DND-41 (cell line): ENCODE results near the gene TBRG1.

Source experiments
- ATAC-seq: fragments of 200-7000 bp; cut with Tn5 transposase; 3 replicates; pipeline ENCODE4 v1.9.1; 2021; ENCODE audit warnings: low read depth; ENCODE audit not compliant: insufficient read depth
- DNase-seq: peaks from one replicate; pipeline ENCODE4 v3.0.0-alpha.2; 2020
- H2AFZ ChIP-seq: 2 replicates; pipeline ENCODE4 v1.6.0; 2012; ENCODE audit warnings: low read depth, low read length
- H3K27ac ChIP-seq: 2 replicates; pipeline ENCODE4 v1.5.1; 2012; ENCODE audit warnings: low read length, inconsistent platforms
- H3K27me3 ChIP-seq: fragments of 200-600 bp; sonication (generic); 2 replicates; pipeline ENCODE4 v1.6.0; 2012; ENCODE audit warnings: low read length, mild to moderate bottlenecking, inconsistent platforms; ENCODE audit not compliant: insufficient read depth, poor library complexity
- H3K36me3 ChIP-seq: 2 replicates; pipeline ENCODE4 v1.5.1; 2012; ENCODE audit warnings: low read length, inconsistent platforms; ENCODE audit not compliant: insufficient read depth
- H3K4me1 ChIP-seq: 2 replicates; pipeline ENCODE4 v1.5.1; 2012; ENCODE audit warnings: mild to moderate bottlenecking, low read length; ENCODE audit not compliant: insufficient read depth
- H3K4me2 ChIP-seq: 2 replicates; pipeline ENCODE4 v1.6.0; 2012; ENCODE audit warnings: mild to moderate bottlenecking, moderate library complexity, low read length, inconsistent platforms; ENCODE audit not compliant: insufficient read depth
- H3K4me3 ChIP-seq, 2 experiments: fragments of 200-600 bp in 1 of 2; shearing (Covaris generic) in 1 of 2; 2 replicates each; pipeline ENCODE4 v1.5.1; 2012 to 2016; ENCODE audit warnings: inconsistent platforms in 2 of 2, low read length in 2 of 2, mild to moderate bottlenecking in 2 of 2, low read depth in 1 of 2, moderate library complexity in 1 of 2
- H3K79me2 ChIP-seq: 2 replicates; pipeline ENCODE4 v1.6.0; 2012; ENCODE audit warnings: low read length, inconsistent platforms; ENCODE audit not compliant: insufficient read depth
- H3K9ac ChIP-seq: 2 replicates; pipeline ENCODE4 v1.6.0; 2012; ENCODE audit warnings: low read depth, mild to moderate bottlenecking, inconsistent platforms, low read length, moderate library complexity
- H3K9me3 ChIP-seq: 2 replicates; pipeline ENCODE4 v1.5.1; 2012; ENCODE audit warnings: low read length, moderate library complexity, mild to moderate bottlenecking, inconsistent platforms; ENCODE audit not compliant: insufficient read depth, severe bottlenecking
- H4K20me1 ChIP-seq: 2 replicates; pipeline ENCODE4 v1.6.0; 2012; ENCODE audit warnings: low read length; ENCODE audit not compliant: insufficient read depth
- EZH2 ChIP-seq: IDR thresholded peaks from 3 replicates; pipeline ENCODE4 v1.6.1; 2012; ENCODE audit warnings: borderline replicate concordance, low read depth, mild to moderate bottlenecking, moderate library complexity, low read length, inconsistent platforms; ENCODE audit not compliant: severe bottlenecking
- TF ChIP-seq, protein P1 (sequence below): IDR thresholded peaks from 2 replicates; pipeline ENCODE4 v1.5.1; 2012; ENCODE audit warnings: borderline replicate concordance, low read length, moderate library complexity, mild to moderate bottlenecking; ENCODE audit not compliant: poor library complexity, severe bottlenecking; ENCODE audit errors: extremely low read depth

The TBRG1 gene

DNA sequence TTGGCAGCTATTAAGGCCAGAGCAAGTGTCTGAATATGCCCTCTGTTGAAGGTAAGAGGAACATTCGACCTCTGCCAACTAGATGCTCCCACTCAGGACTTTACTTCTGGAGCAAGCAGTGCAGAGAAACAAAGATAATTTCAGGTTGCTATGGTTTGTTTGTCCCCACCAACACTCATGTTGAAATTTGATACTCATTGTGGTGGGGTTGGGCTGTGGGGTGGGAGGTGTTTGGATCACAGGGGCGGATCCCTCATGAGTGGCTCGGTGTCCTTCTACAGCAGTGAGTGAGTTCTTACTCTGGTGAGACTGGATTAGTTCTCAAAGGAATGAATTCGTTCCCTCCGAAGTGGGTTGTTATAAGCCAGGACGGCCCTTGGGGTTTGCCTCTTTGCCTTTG, 40.8 kb upstream of the TBRG1 start:
- no peaks in the 10 kb centered on the region for H3K4me1 ChIP-seq
- H3K79me2 ChIP-seq, result no peaks in the 10 kb centered on the region
- H3K36me3 ChIP-seq, result no peaks in the 10 kb centered on the region
- ATAC-seq (no peak), DNase-seq (no peak)
- no peak overlapping the region for H2AFZ ChIP-seq
- no peak for TF ChIP-seq EZH2
- TF ChIP-seq, protein P1, sequence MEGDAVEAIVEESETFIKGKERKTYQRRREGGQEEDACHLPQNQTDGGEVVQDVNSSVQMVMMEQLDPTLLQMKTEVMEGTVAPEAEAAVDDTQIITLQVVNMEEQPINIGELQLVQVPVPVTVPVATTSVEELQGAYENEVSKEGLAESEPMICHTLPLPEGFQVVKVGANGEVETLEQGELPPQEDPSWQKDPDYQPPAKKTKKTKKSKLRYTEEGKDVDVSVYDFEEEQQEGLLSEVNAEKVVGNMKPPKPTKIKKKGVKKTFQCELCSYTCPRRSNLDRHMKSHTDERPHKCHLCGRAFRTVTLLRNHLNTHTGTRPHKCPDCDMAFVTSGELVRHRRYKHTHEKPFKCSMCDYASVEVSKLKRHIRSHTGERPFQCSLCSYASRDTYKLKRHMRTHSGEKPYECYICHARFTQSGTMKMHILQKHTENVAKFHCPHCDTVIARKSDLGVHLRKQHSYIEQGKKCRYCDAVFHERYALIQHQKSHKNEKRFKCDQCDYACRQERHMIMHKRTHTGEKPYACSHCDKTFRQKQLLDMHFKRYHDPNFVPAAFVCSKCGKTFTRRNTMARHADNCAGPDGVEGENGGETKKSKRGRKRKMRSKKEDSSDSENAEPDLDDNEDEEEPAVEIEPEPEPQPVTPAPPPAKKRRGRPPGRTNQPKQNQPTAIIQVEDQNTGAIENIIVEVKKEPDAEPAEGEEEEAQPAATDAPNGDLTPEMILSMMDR, result no peak
- H3K9me3 ChIP-seq, result no peaks in the 10 kb centered on the region
- peaks cover 13% of the 10 kb centered on the region for H3K27me3 ChIP-seq
- H4K20me1 ChIP-seq, result no peaks in the 10 kb centered on the region
- H3K9ac ChIP-seq, result no peak overlapping the region
- H3K4me3 ChIP-seq, result no peak overlapping the region
- H3K27ac ChIP-seq, result no peak overlapping the region
- H3K4me2 ChIP-seq, result no peak overlapping the region

DNA sequence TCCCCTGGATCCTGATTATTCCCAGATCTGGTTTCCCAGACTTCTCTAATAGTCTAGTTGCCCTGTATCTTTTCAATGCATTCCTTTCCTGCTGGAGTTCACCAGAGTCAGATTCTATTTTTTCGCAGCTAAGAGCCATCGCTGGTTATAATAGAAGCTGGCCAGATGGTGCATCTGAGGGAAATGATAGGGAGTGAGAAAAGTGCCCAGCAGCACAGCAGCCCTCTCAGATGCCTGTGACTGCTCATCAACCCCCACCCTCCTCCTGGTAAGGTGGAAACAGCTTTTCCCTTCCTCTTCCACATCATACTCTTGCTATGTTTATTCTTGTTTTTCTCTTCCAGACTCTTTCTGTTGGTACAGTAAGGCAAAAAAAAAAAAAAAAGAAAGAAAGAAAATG, 40.1 kb upstream of the TBRG1 start:
- Histone ChIP-seq H4K20me1 (no peaks in the 10 kb centered on the region), H3K9me3 (no peaks in the 10 kb centered on the region), H3K4me2 (no peak overlapping the region), H3K4me3 (no peak overlapping the region), H3K9ac (no peak overlapping the region), H3K4me1 (no peaks in the 10 kb centered on the region), H3K27ac (no peak overlapping the region), H3K27me3 (peaks cover 13% of the 10 kb centered on the region), H2AFZ (no peak overlapping the region), H3K36me3 (no peaks in the 10 kb centered on the region), H3K79me2 (no peaks in the 10 kb centered on the region)
- TF ChIP-seq, protein P1, result no peak
- no peak for TF ChIP-seq EZH2
- no peak for ATAC-seq
- no peak for DNase-seq

DNA sequence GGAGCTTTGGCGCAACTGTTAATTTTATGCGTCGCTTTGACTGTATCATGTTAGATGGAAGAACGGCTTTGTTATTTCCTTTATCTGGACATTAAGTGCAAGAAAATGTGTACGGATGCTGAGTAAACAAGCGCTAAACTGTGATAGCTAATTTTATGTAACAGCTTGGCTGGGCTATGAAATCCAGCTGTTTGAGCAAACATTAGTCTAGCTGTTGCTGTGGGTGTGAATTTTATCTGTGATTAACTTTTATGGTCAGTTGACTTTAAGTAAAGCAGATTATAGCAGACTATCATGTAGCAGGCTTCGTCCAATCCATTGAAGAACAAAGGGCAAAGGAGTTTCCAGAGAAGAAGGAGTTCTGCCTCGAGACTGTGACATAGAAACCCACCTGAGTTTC, 38.9 kb upstream of the TBRG1 start:
- Histone ChIP-seq H3K4me1 (no peaks in the 10 kb centered on the region), H4K20me1 (no peaks in the 10 kb centered on the region), H3K36me3 (no peaks in the 10 kb centered on the region), H3K4me2 (no peak overlapping the region), H3K27me3 (peaks cover 9% of the 10 kb centered on the region), H3K27ac (no peak overlapping the region), H3K4me3 (no peak overlapping the region), H2AFZ (no peak overlapping the region), H3K9ac (no peak overlapping the region), H3K9me3 (no peaks in the 10 kb centered on the region), H3K79me2 (no peaks in the 10 kb centered on the region)
- TF ChIP-seq, protein P1, result no peak
- no peak for TF ChIP-seq EZH2
- DNase-seq (no peak), ATAC-seq (no peak)

DNA sequence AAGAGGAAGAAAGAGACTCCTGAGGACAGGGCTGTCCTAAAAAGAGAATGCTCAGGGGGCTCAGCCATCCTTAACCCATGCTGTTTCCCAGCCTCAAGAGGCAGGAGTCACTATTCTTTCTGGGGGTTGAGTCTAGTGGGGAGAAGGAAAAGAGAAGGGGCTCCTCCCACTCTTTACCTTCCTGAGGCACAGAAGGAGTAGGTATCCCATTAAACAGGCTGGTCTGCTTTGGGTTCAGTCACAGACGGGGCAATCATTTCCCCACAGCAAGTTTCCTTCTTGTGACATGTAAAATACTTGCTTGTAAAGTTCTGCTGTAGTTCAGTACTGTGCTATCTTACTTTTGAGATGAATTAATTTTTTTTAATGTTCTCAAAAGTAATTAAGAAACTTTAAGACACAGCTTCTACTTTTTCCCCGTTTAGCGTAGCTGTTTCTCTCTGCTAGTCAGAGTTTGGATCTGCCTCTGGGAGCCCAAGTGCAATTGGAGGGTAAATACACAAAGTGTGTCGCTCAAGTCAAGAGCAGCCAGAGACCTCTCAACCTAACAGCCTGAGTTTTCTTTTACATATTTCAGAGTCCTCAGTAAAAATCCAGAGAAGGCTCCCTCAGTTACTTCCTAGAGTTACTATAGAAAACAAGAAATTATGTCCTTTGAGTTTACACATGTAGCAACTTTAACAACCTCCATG, 37.8 kb upstream of the TBRG1 start:
- Histone ChIP-seq H3K27me3 (peaks cover 9% of the 10 kb centered on the region), H3K27ac (no peak overlapping the region), H3K4me2 (no peak overlapping the region), H3K9ac (no peak overlapping the region), H3K79me2 (no peaks in the 10 kb centered on the region), H2AFZ (no peak overlapping the region), H3K4me1 (no peaks in the 10 kb centered on the region), H3K36me3 (no peaks in the 10 kb centered on the region), H4K20me1 (no peaks in the 10 kb centered on the region), H3K9me3 (no peaks in the 10 kb centered on the region), H3K4me3 (no peak overlapping the region)
- no peak for DNase-seq
- TF ChIP-seq, protein P1, result no peak
- no peak for TF ChIP-seq EZH2
- ATAC-seq, result no peak
